ENCODE results near the gene PHF12. TPM values are rescaled to one million over a fixed set of nuclear protein-coding genes. Genes with fewer than 3 reads are reported as not detected.

The PHF12 gene
- total and polyA plus RNA-seq, 2 of the 8 experiments (the other 6 are each of a cell fraction or from before 2014, with no cell fraction given): 38.8 to 65.7 TPM

GRCh38 chr17:28982131-28982793 lies 30.9 kb upstream of the PHF12 start:
- Histone ChIP-seq H2BK12ac (ENCODE audit: low read depth, low read length) (peak overlapping the region; percentile 60; the same call in 1 of the 2 replicates), H3K14ac (ENCODE audit: insufficient read length) (no peak overlapping the region), H3K23me2 (ENCODE audit: low read depth, low read length) (no peaks in the 10 kb centered on the region; the same call in 1 of the 2 replicates), H3K4me3 (ENCODE audit: extremely low read depth in 1 of 4, insufficient read depth in 2 of 4, low read depth in 3 of 4, low read length in 4 of 4) (no peak overlapping the region), H4K5ac (ENCODE audit: insufficient read length, low read depth, low read length) (no peak overlapping the region), H3K9ac (replicated peaks in 1 of 4; ENCODE audit: extremely low read depth in 1 of 4, low read depth in 3 of 4, low read length in 3 of 4) (no peak overlapping the region), H3K27ac (ENCODE audit: low read depth, low read length) (no peak overlapping the region), H2BK15ac (ENCODE audit: low read length) (no peak overlapping the region), H2BK120ac (replicated peaks; ENCODE audit: low read depth, low read length) (no peak overlapping the region), H2BK20ac (ENCODE audit: low read length) (no peak overlapping the region; the same call in 1 of the 2 replicates), H3K4ac (replicated peaks; ENCODE audit: insufficient read length, low read depth, low read length) (peak overlapping the region; percentile 53), H3K9me3 (ENCODE audit: insufficient read depth in 2 of 2, low read depth in 1 of 2, low read length in 1 of 2) (no peaks in the 10 kb centered on the region), H3K36me3 (ENCODE audit: control insufficient read depth in 2 of 4, insufficient read depth in 4 of 4, low read length in 3 of 4) (no peaks in the 10 kb centered on the region), H2AFZ (ENCODE audit: low read length) (no peak overlapping the region), H3K27me3 (replicated peaks in 1 of 4; ENCODE audit: control insufficient read depth in 3 of 4, extremely low read depth in 1 of 4, insufficient read depth in 3 of 4, low read length in 3 of 4) (no peaks in the 10 kb centered on the region), H2BK5ac (ENCODE audit: low read depth, low read length) (no peak overlapping the region), H3K79me2 (ENCODE audit: control insufficient read depth in 1 of 2, insufficient read depth in 2 of 2, low read length in 2 of 2) (no peaks in the 10 kb centered on the region), H4K91ac (replicated peaks; ENCODE audit: insufficient read length, low read length) (peak overlapping the region; percentile 93), H4K20me1 (replicated peaks in 1 of 2; ENCODE audit: control insufficient read depth in 1 of 2, insufficient read depth in 2 of 2, low read length in 2 of 2) (no peaks in the 10 kb centered on the region), H3K56ac (replicated peaks; ENCODE audit: insufficient read length, low read depth, low read length) (no peak overlapping the region), H3K18ac (ENCODE audit: extremely low read depth, low read length) (no peak overlapping the region), H3K4me2 (ENCODE audit: insufficient read depth in 1 of 2, low read depth in 2 of 2, low read length in 2 of 2) (no peak overlapping the region), H3K4me1 (replicated peaks in 1 of 4; ENCODE audit: control insufficient read depth in 3 of 4, insufficient read depth in 4 of 4, low read length in 3 of 4) (peaks cover 14 to 18% (median 16%) of the 10 kb centered on the region in 4 experiments), H3K79me1 (ENCODE audit: low read depth, low read length) (no peaks in the 10 kb centered on the region; the same call in 1 of the 2 replicates), H3K23ac (ENCODE audit: insufficient read length) (no peak overlapping the region), H4K8ac (ENCODE audit: extremely low read depth, insufficient read depth, low read length) (no peak overlapping the region), H2AK5ac (ENCODE audit: low read depth, low read length) (0 out of 2 replicates have a peak overlapping the region, but pooled peaks have one; percentile 32)
- ChIA-PET POLR2A (ENCODE audit: partially characterized antibody) (interaction anchor here (4.7 kb wide), 1 partner anchor 13 kb away, joined by 20 read pairs; no protein-coding TSS in a partner anchor), CTCF (ENCODE audit: partially characterized antibody) (interaction anchor here (1.1 to 2.8 kb wide), 12 partner anchors 9 to 135 kb away, joined by 3 to 18 read pairs (median 6); no protein-coding TSS in a partner anchor)
- no peak for TF ChIP-seq JUN (IDR thresholded peaks at IDR 0.05; ENCODE audit: low read depth, low read length)
- 92% methylated on average over 11 of the region's 11 CpGs; no CpG with 5 or more reads in 1 of the 2 experiments for WGBS, 2 experiments (ENCODE audit: extremely low coverage in 1 of 2, insufficient coverage in 1 of 2, insufficient read length in 1 of 2, insufficient replicate concordance in 2 of 2, low coverage in 1 of 2, low lambda C conversion rate in 2 of 2, missing lambda C conversion rate in 1 of 2)
- no peak for DNase-seq (ENCODE audit: low read depth in 1 of 2, low spot score in 2 of 2)
- FAIRE-seq: no peak
